ENCODE data around the gene ACOX3.

The ACOX3 gene

DNA sequence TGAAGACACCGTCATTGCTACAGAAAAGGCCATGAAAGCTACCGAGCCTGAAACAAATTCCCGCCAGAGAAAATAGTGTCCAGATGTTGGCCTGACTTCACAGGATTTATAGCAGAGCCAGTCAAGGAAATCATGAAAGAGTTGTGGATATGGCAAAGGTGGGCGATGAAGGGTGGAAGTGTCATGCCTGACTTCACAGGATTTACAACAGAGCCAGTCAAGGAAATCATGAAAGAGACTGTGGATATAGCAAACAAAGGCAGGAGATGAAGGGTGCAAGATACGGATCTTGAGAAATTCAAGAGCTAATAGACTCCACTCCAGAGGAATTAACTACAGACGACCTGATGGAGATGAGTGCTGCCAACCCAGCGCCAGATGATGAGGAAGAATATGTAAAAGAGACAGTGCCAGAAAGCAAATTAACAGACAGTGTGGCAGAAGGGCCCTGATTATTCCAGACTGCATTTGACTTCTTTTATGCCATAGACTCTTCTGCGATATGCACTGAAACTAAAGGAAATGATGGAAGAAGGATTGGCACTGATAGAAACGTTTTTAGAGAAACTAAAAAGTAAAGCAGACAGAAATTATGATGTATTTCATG is 17.2 kb upstream of the ACOX3 start:
- TF ChIP-seq, protein P1, sequence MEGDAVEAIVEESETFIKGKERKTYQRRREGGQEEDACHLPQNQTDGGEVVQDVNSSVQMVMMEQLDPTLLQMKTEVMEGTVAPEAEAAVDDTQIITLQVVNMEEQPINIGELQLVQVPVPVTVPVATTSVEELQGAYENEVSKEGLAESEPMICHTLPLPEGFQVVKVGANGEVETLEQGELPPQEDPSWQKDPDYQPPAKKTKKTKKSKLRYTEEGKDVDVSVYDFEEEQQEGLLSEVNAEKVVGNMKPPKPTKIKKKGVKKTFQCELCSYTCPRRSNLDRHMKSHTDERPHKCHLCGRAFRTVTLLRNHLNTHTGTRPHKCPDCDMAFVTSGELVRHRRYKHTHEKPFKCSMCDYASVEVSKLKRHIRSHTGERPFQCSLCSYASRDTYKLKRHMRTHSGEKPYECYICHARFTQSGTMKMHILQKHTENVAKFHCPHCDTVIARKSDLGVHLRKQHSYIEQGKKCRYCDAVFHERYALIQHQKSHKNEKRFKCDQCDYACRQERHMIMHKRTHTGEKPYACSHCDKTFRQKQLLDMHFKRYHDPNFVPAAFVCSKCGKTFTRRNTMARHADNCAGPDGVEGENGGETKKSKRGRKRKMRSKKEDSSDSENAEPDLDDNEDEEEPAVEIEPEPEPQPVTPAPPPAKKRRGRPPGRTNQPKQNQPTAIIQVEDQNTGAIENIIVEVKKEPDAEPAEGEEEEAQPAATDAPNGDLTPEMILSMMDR (IDR thresholded peaks at IDR 0.05; ENCODE audit: borderline replicate concordance, insufficient read depth, low read depth, low read length) = no peak
- H3K4me3 ChIP-seq (ENCODE audit: low read depth, low read length) = no peak overlapping the region

DNA sequence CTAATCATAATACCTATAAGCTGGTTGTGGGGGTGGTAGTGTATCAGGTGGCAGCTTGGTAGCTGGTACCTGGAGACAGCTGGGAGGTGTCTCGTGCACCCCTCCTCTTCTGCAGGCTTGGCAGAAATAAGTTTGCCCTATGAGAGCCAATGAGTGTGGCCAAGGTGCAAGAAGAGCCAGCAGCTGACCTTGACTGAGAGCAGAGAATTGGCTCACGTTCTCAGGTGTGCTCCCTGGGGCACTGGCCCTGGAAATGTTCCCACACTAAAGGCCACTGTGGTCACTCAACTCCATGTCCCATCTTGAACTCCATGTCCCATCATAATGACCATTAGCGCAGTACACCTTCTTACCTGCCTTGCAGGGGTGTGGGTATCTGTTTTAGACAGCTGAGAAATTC is 13.4 kb upstream of the ACOX3 start:
- no peak overlapping the region for H3K4me3 ChIP-seq (ENCODE audit: low read depth, low read length)
- TF ChIP-seq, protein P1 (IDR thresholded peaks at IDR 0.05; ENCODE audit: borderline replicate concordance, insufficient read depth, low read depth, low read length) = no peak

DNA sequence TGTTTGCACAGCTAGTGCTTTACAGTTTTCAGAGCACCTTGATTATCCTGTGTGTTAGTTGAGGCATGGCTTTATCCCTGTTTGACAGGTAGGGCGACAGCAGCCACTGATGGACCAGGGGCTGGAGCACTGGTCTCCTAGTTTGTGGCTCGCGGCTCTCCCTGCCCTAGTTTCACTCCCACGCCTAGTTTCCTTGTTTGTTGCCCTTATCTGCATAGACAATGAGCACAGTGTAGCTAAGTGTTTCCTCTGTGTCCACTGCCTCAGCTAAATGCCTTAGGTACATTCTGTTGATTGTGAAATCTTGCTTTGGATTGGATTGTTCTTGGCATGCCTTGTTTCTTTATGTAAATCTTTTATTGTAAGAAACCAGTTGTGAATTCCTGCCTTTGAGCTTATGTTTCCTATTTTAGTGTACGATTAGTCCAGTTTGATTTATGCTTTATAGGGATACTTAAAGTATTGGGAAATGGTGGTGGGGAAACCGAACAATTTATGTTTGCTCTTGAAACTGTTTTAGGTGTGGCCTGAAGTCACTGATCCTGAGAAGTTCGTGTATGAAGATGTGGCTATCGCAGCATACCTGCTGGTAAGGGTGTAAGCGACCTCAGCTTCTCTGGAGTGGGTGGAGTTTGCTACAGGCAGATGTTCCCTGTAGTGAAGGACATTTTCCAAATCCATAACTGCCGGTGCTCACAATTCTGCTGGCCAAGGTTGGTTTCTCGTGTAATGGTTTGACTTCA is 11.1 kb upstream of the ACOX3 start:
- TF ChIP-seq, protein P1 (IDR thresholded peaks at IDR 0.05; ENCODE audit: borderline replicate concordance, insufficient read depth, low read depth, low read length) = no peak
- H3K4me3 ChIP-seq (ENCODE audit: low read depth, low read length) = no peak overlapping the region

DNA sequence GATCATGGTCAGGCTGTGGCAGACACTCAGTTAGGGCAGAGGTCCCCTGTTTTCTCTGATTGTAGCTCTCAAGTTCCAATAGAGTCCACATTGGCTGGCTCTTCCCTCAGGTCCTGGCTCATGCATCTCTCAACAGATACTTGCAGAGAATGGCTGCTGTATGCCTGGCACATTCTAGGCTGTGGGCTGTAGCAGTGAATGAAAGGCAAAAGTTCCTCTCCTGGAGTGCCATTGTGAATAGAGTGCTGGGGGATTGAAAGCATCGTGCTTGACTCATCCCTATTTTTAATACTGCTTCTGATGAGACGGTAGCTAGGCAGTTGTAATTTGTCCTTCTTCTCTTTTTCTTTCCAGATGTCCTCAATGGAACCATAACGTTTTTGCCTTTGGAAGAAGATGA is 5.6 kb upstream of the ACOX3 start:
- TF ChIP-seq, protein P1 (IDR thresholded peaks at IDR 0.05; ENCODE audit: borderline replicate concordance, insufficient read depth, low read depth, low read length) = no peak
- no peak overlapping the region for H3K4me3 ChIP-seq (ENCODE audit: low read depth, low read length)

DNA sequence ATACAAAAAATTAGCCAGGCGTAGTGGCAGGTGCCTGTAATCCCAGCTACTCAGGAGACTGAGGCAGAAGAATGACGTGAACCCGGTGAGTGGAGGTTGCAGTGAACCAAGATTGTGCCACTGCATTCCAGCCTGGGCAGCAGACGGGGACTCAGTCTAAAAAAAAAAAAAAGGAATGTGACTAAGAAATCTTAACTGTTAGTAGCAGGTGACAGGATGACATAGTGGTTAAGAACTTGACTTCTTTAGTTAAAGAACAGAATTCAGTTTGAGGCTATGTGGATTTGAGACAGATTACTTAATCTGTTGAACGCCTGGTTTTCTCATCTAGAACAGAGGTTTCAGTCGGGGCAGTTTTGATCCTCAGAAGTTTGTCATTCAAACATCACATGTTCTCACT is 3.3 kb upstream of the ACOX3 start:
- TF ChIP-seq, protein P1 (IDR thresholded peaks at IDR 0.05; ENCODE audit: borderline replicate concordance, insufficient read depth, low read depth, low read length) = no peak
- no peak overlapping the region for H3K4me3 ChIP-seq (ENCODE audit: low read depth, low read length)

DNA sequence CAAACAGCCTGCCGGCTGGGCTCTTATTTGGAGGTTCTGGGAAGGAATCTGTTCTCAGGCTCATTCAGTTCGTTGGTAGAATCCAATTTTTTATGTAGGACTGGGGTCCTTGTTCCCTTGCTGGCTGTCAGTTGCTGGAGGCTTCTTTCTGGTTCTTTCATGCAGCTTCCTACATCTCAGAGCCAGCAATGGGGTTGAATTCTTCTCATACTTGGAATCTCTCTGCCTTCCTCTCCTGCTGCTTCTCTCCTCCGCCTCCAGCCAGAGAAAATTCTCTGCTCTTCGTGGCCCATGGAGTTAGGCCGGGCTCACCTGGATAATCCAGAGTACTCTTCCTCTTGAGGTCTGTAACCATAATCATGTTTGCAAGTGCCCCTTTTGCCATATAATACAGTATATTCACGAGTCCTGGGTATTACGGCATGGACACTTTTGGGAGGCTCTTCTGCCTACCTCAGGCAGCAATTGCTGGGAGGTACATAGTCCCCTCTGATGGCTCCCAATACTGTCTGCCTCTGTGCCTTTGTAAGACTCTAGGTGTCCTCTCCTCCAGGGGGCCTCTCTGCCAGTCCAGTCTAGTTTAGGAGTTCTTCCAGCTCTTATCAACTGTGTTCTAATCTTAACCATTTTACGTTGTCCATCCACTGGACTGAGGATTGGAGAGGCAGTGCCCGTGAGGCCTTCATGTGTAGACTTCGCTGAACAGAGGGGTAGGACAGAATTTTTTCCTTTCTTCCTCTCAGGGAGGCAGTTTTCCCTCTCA is 2.3 kb upstream of the ACOX3 start:
- no peak overlapping the region for H3K4me3 ChIP-seq (ENCODE audit: low read depth, low read length)
- TF ChIP-seq, protein P1 (IDR thresholded peaks at IDR 0.05; ENCODE audit: borderline replicate concordance, insufficient read depth, low read depth, low read length) = no peak
